ENCODE results near the gene CUX1. TPM values are rescaled to one million over a fixed set of nuclear protein-coding genes. Genes with fewer than 3 reads are reported as not detected.
"Not testable (repeated sequence)": the region's sequence is repeated elsewhere in the genome, so short reads cannot be mapped to it uniquely, and the experiment has no call there.

Gene CUX1
- total RNA-seq, 1 donor from 2014 or later, result 101 TPM

DNA sequence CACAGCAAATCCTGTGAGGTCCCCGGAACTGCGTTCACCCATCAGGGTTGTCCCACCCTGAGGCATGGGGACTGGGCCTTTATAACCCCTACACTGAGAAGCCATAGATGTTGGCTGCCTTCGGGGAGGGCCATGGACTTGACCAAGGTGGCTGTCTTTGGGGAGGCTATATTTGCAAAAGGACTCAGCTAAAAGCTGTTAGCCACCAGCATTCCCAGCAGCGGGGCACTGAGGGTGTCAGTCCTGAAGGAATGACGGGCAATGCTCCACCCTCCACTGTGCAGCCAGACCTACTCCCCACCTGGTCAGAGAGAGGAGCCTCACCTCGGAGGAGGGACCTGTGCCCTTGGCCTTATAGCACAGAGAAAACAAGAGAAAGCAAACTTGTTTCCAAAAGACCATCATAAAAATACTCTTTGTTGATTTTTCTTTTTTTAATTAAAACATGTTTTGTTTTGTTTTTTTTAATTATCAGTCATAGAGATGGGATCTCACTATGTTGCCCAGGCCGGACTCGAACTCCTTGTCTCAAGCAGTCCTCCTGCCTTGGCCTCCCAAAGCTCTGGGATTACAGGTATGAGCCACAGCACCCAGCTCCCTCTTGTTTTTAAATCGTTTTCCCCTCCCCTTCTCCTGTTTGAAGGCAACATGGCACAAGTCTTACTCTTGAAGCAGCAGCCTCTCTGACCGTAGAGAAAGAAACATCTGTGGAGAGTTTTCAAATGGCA, 26.7 kb upstream of the CUX1 start:
- intact Hi-C loops (cut with DNase I), result no loop called here
- no peak for DNase-seq (ENCODE audit: low spot score in 2 of 2)
- TF ChIP-seq, protein P1, sequence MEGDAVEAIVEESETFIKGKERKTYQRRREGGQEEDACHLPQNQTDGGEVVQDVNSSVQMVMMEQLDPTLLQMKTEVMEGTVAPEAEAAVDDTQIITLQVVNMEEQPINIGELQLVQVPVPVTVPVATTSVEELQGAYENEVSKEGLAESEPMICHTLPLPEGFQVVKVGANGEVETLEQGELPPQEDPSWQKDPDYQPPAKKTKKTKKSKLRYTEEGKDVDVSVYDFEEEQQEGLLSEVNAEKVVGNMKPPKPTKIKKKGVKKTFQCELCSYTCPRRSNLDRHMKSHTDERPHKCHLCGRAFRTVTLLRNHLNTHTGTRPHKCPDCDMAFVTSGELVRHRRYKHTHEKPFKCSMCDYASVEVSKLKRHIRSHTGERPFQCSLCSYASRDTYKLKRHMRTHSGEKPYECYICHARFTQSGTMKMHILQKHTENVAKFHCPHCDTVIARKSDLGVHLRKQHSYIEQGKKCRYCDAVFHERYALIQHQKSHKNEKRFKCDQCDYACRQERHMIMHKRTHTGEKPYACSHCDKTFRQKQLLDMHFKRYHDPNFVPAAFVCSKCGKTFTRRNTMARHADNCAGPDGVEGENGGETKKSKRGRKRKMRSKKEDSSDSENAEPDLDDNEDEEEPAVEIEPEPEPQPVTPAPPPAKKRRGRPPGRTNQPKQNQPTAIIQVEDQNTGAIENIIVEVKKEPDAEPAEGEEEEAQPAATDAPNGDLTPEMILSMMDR (IDR thresholded peaks at IDR 0.05), result no peak
- no peaks in the 10 kb centered on the region for H3K4me1 ChIP-seq
- no peaks in the 10 kb centered on the region for H3K36me3 ChIP-seq
- no peaks in the 10 kb centered on the region for H3K27me3 ChIP-seq
- no peaks in the 10 kb centered on the region for H3K9me3 ChIP-seq
- no peak overlapping the region for H3K27ac ChIP-seq
- no peak overlapping the region for H3K4me3 ChIP-seq

DNA sequence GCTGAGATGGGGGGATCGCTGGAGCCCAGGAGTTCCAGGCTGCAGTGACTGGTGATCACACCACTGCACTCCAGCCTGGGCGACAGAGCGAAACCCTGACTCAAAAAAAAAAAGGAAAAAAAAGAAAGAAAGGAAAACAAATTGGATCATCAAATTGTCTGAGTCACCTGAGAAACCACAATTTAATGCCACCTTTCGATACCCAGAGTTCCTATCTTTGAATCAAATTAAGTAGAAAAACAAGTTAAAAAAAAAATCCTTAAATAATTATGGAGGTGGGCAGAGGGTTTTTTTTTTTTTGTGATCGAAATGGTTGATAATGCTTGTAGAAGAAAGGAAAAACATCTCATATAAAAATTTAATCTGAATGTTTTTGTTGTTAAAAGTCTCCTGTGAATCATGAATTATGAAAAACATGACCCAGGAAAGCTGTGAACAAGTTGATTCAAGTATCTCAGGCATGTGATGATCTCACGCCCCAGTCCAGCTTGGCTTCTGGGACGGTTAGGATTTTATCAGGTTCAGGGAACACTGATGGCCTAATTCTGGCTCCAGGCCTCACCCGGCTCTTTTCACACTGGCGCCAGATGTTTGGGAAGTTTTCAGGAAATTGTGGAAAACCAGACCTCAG, 25.3 kb upstream of the CUX1 start:
- H3K27ac ChIP-seq, result no peak overlapping the region
- no peaks in the 10 kb centered on the region for H3K9me3 ChIP-seq
- TF ChIP-seq, protein P1 (IDR thresholded peaks at IDR 0.05), result no peak
- intact Hi-C loops (cut with DNase I), result no loop called here
- DNase-seq (ENCODE audit: low spot score in 2 of 2), result peak in 1 of 2 donors; percentile 68
- no peaks in the 10 kb centered on the region for H3K4me1 ChIP-seq
- no peaks in the 10 kb centered on the region for H3K36me3 ChIP-seq
- H3K27me3 ChIP-seq, result no peaks in the 10 kb centered on the region
- H3K4me3 ChIP-seq, result no peak overlapping the region

DNA sequence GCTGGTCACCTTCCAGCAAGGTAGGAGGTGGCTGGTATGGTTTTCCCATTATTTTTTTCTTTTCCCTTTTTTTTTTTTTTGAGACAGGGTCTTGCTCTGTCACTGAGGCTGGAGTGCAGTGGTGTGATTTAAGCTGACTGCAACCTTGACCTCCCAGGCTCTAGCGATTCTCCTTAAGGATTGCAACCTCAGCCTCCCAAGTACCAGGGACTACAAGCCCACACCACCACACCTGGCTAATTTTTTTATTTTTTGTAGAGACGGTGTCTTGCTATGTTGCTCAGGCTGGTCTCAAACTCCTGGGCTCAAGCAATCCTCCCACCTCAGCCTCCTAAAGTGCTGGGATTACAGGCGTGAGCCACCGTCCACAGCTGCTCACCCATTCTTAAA, 24.7 kb upstream of the CUX1 start:
- H3K27ac ChIP-seq; H3K27me3 ChIP-seq; H3K4me1 ChIP-seq; intact Hi-C loops (cut with DNase I); DNase-seq (ENCODE audit: low spot score in 2 of 2); H3K36me3 ChIP-seq; H3K4me3 ChIP-seq; H3K9me3 ChIP-seq: not testable (repeated sequence)

DNA sequence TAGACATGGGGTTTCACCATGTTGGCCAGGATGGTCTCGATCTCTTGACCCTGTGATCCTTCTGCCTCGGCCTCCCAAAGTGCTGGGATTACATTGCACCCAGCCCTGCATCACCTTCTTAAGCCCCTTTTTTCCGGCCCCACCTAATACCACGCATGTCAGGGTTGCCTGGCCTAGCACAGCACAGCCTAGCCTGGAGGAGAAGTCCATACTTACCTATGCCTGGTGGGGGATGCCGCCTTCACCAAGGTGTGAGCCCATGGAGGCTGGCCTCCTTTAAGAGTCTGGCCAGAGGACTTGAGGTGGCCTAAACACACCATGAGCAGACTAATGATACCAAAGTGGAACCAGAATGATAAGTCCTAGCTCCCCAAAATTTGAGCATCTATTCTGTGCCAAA, 22.0 kb upstream of the CUX1 start:
- H3K9me3 ChIP-seq, result no peaks in the 10 kb centered on the region
- H3K4me3 ChIP-seq, result no peak overlapping the region
- H3K27ac ChIP-seq, result no peak overlapping the region
- no peaks in the 10 kb centered on the region for H3K27me3 ChIP-seq
- intact Hi-C loops (cut with DNase I), result no loop called here
- H3K4me1 ChIP-seq, result no peaks in the 10 kb centered on the region
- H3K36me3 ChIP-seq, result no peaks in the 10 kb centered on the region
- TF ChIP-seq, protein P1 (IDR thresholded peaks at IDR 0.05), result no peak
- no peak for DNase-seq (ENCODE audit: low spot score in 2 of 2)

- H3K27me3 ChIP-seq; H3K27ac ChIP-seq; H3K9me3 ChIP-seq; intact Hi-C loops (cut with DNase I); H3K4me1 ChIP-seq; H3K4me3 ChIP-seq; DNase-seq (ENCODE audit: low spot score in 2 of 2); H3K36me3 ChIP-seq: not testable (repeated sequence)
These were observed 19.3 kb upstream of the CUX1 start for GRCh38 chr7:101798173-101798572.

GRCh38 chr7:101803203-101804087, 14.0 kb upstream of the CUX1 start:
- Histone ChIP-seq H3K36me3 (no peaks in the 10 kb centered on the region), H3K27ac (no peak overlapping the region), H3K4me3 (no peak overlapping the region), H3K27me3 (no peaks in the 10 kb centered on the region), H3K4me1 (no peaks in the 10 kb centered on the region), H3K9me3 (no peaks in the 10 kb centered on the region)
- no peak for DNase-seq (ENCODE audit: low spot score in 2 of 2)
- intact Hi-C loops (cut with DNase I), result no loop called here
- TF ChIP-seq, protein P1 (IDR thresholded peaks at IDR 0.05), result no peak
